ENCODE measurements around the gene PTPRK. TPM values are rescaled to one million over a fixed set of nuclear protein-coding genes. Genes with fewer than 3 reads are reported as not detected.

PTPRK gene
- total and polyA plus RNA-seq, 9 of the 15 experiments (the other 6 are each of a cell fraction or from before 2014, with no cell fraction given): 0.04 to 0.51 TPM; not detected in 7

DNA sequence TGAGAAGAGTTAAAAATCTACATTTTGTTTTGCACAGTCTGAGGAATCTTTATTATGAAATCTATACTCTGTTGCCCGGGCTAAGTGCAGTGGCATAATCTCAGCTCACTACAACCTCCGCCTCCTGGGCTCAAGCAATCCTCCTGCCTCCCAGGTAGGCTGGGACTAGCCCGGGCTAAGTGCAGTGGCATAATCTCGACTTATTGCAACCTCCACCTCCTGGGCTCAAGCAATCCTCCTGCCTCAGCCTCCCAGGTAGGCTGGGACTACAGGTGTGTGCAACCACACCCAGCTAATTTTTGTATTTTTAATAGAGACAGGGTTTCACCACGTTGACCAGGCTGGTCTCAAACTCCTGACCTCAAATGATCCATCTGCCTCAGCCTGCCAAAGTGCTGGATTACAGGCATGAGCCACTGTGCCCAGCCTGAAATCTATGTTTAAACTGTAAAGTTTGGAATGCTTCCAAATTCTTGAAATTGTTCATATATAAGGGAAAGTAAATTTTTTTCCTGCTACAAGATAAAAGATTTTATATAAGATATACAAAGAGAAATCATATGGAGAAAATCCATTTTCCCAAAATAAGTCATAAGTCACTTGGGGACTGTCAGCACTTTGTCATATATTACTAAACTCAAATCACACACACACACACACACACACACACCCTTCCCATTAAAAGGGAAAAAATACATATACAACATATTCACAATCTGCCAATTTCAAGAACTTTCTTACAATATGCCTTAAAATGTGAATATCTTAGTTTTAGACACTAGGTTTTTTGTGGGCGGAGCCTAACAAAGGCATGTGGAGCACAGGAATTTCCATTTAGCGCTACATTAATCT, 19.4 kb downstream of the PTPRK start:
- Histone ChIP-seq H3K27ac (ENCODE audit: extremely low read depth, low read depth, low read length) (no peak overlapping the region), H3K36me3 (ENCODE audit: control insufficient read depth, insufficient read depth, low read length) (no peaks in the 10 kb centered on the region), H3K9ac (ENCODE audit: insufficient read depth in 1 of 2, low read depth in 2 of 2, low read length in 2 of 2) (no peak overlapping the region), H2AFZ (ENCODE audit: low read depth, low read length) (no peak overlapping the region), H3K9me1 (ENCODE audit: control insufficient read depth, insufficient read depth, low read length) (no peaks in the 10 kb centered on the region), H3K27me3 (ENCODE audit: control insufficient read depth in 2 of 2, insufficient read depth in 2 of 2, low read length in 2 of 2) (no peaks in the 10 kb centered on the region), H3K4me1 (replicated peaks in 1 of 2; ENCODE audit: control insufficient read depth in 2 of 2, insufficient read depth in 2 of 2, low read length in 2 of 2) (no peaks in the 10 kb centered on the region), H3K79me2 (ENCODE audit: control insufficient read depth, insufficient read depth, low read length) (no peaks in the 10 kb centered on the region), H3K4me3 (no peak overlapping the region), H4K20me1 (replicated peaks; ENCODE audit: control insufficient read depth, insufficient read depth, low read length) (no peaks in the 10 kb centered on the region), H3K9me3 (replicated peaks; ENCODE audit: control insufficient read depth, insufficient read depth, low read depth, low read length) (no peaks in the 10 kb centered on the region), H3K4me2 (ENCODE audit: insufficient read depth, low read length) (no peak overlapping the region)
- 2% methylated on average over 5 of the region's 7 CpGs for WGBS (ENCODE audit: insufficient coverage, low coverage, missing lambda C conversion rate)
- DNase-seq (ENCODE audit: extremely low read depth in 1 of 4, low spot score in 3 of 4) (no peak), FAIRE-seq (no peak), ATAC-seq (no peak)
- intact Hi-C loops (cut with micrococcal nuclease) (no loop called here), in situ Hi-C loops (cut with MboI) (no loop called here)
- BruUV-seq (replicated peaks): no TSS peak
- CTCF ChIA-PET (ENCODE audit: low intra/inter-chr PET ratio): no interaction called here
- POLR2A ChIA-PET: no interaction called here
- no peak for TF ChIP-seq PTBP1 (IDR thresholded peaks at IDR 0.05; ENCODE audit: low read depth, low read length)
- no peak for TF ChIP-seq HIVEP1 (CRISPR knock-in tag; IDR thresholded peaks at IDR 0.05)
- TF ChIP-seq ZNF24 (IDR thresholded peaks at IDR 0.05): no peak
- no peak for TF ChIP-seq ZNF146 (CRISPR knock-in tag; IDR thresholded peaks at IDR 0.05; ENCODE audit: unreplicated experiment)
- TF ChIP-seq CAMTA2 (CRISPR knock-in tag; conservative IDR thresholded peaks at IDR 0.05): no peak
- TF ChIP-seq MEF2D (tag; conservative IDR thresholded peaks at IDR 0.05; ENCODE audit: low read depth): no peak
- no peak for TF ChIP-seq HDGF (IDR thresholded peaks at IDR 0.05)
- TF ChIP-seq, protein P1, sequence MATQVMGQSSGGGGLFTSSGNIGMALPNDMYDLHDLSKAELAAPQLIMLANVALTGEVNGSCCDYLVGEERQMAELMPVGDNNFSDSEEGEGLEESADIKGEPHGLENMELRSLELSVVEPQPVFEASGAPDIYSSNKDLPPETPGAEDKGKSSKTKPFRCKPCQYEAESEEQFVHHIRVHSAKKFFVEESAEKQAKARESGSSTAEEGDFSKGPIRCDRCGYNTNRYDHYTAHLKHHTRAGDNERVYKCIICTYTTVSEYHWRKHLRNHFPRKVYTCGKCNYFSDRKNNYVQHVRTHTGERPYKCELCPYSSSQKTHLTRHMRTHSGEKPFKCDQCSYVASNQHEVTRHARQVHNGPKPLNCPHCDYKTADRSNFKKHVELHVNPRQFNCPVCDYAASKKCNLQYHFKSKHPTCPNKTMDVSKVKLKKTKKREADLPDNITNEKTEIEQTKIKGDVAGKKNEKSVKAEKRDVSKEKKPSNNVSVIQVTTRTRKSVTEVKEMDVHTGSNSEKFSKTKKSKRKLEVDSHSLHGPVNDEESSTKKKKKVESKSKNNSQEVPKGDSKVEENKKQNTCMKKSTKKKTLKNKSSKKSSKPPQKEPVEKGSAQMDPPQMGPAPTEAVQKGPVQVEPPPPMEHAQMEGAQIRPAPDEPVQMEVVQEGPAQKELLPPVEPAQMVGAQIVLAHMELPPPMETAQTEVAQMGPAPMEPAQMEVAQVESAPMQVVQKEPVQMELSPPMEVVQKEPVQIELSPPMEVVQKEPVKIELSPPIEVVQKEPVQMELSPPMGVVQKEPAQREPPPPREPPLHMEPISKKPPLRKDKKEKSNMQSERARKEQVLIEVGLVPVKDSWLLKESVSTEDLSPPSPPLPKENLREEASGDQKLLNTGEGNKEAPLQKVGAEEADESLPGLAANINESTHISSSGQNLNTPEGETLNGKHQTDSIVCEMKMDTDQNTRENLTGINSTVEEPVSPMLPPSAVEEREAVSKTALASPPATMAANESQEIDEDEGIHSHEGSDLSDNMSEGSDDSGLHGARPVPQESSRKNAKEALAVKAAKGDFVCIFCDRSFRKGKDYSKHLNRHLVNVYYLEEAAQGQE (IDR thresholded peaks at IDR 0.05; ENCODE audit: borderline replicate concordance): no peak
- TF ChIP-seq, protein P1 (CRISPR knock-in tag; IDR thresholded peaks at IDR 0.05; ENCODE audit: low read depth): no peak
- TF ChIP-seq ZKSCAN3 (CRISPR knock-in tag; IDR thresholded peaks at IDR 0.05): no peak

Measured in K562 (cell line).